Epithelial cell of proximal tubule (primary cell): ENCODE data around the gene P2RX4. TPM values are rescaled to one million over a fixed set of nuclear protein-coding genes. Genes with fewer than 3 reads are reported as not detected.

ENCODE experiments used
- DNase-seq: peaks from one replicate; pipeline ENCODE4 v3.0.0-alpha.2; 2011; ENCODE audit warnings: low read depth
- H3K4me3 ChIP-seq: 2 replicates; pipeline ENCODE4 v1.5.1; 2011; ENCODE audit warnings: low read depth, mild to moderate bottlenecking, low read length
- CTCF ChIP-seq: conservative IDR thresholded peaks from 2 replicates; pipeline ENCODE4 v1.5.1; 2012; ENCODE audit warnings: low read depth, mild to moderate bottlenecking, low read length
- total RNA-seq: library from RNA; depleted of rRNA; stranded (reverse); fragments of >200 nt; gene quantifications from 2 replicates; pipeline ENCODE4 v1.2.3, GENCODE V29; 2015

P2RX4 gene
- total RNA-seq, 1 donor from 2014 or later, result 62.6 TPM

- DNase-seq, result no peak
- TF ChIP-seq CTCF, result no peak
- no peak overlapping the region for H3K4me3 ChIP-seq
Observed at GRCh38 chr12:121283388-121283787, 73.5 kb downstream of the P2RX4 start.

Other genes starting within 250 kb of the P2RX4 start
- gene HNF1A, start 231.6 kb upstream of the P2RX4 start, total RNA-seq, result 0.17 and 0.36 TPM in 2 replicates
- 20.6 and 22.9 TPM in 2 replicates for gene C12orf43, start 193.6 kb upstream of the P2RX4 start, total RNA-seq
- gene OASL, start 170.9 kb upstream of the P2RX4 start, total RNA-seq, result 0.12 and 0.29 TPM in 2 replicates
- not detected in 2 replicates for gene P2RX7, start 77.3 kb upstream of the P2RX4 start, total RNA-seq
- gene CAMKK2, start 86.6 kb downstream of the P2RX4 start, total RNA-seq, result 23.2 and 32.6 TPM in 2 replicates
- gene ANAPC5, start 142.3 kb downstream of the P2RX4 start, total RNA-seq, result 79.7 and 158 TPM in 2 replicates
- 43.8 and 52.3 TPM in 2 replicates for gene RNF34, start 190.0 kb downstream of the P2RX4 start, total RNA-seq